NCI-H146 treated with DMSO at 0.1 percent for 48 hours (cell line): ENCODE measurements around the gene TMEM232.
"Not testable (repeated sequence)": the region's sequence is repeated elsewhere in the genome, so short reads cannot be mapped to it uniquely, and the experiment has no call there.

Experiments used
- DNase-seq: peaks from one replicate; lab custom pipeline; 2025; ENCODE audit not compliant: unreplicated experiment; lab: John Stamatoyannopoulos, UW

TMEM232 gene

GRCh38 chr5:110625376-110625999 lies 101.0 kb downstream of the TMEM232 start:
- no peak for DNase-seq

GRCh38 chr5:110623874-110624273 lies 102.6 kb downstream of the TMEM232 start:
- DNase-seq = no peak

GRCh38 chr5:110618941-110619340 lies 107.5 kb downstream of the TMEM232 start:
- no peak for DNase-seq

- no peak for DNase-seq
Observed at GRCh38 chr5:110616009-110616408, 110.5 kb downstream of the TMEM232 start.

GRCh38 chr5:110612794-110613247 lies 113.7 kb downstream of the TMEM232 start:
- DNase-seq = no peak

- DNase-seq = no peak
Observed at GRCh38 chr5:110611817-110612216, 114.7 kb downstream of the TMEM232 start.

- DNase-seq = no peak
Observed at GRCh38 chr5:110594866-110595265, 131.6 kb downstream of the TMEM232 start.

- DNase-seq = no peak
Observed at GRCh38 chr5:110590187-110590586, 136.3 kb downstream of the TMEM232 start.

- no peak for DNase-seq
Observed at GRCh38 chr5:110588286-110588980, 138.0 kb downstream of the TMEM232 start.

GRCh38 chr5:110580625-110581024 lies 145.8 kb downstream of the TMEM232 start:
- DNase-seq = no peak

GRCh38 chr5:110572729-110573128 lies 153.7 kb downstream of the TMEM232 start:
- DNase-seq = no peak

- no peak for DNase-seq
Observed at GRCh38 chr5:110562191-110562590, 164.3 kb downstream of the TMEM232 start.

GRCh38 chr5:110561510-110561909 lies 165.0 kb downstream of the TMEM232 start:
- no peak for DNase-seq

GRCh38 chr5:110549301-110549700 lies 177.2 kb downstream of the TMEM232 start:
- DNase-seq = no peak

- no peak for DNase-seq
Observed at GRCh38 chr5:110548171-110548570, 178.3 kb downstream of the TMEM232 start.

GRCh38 chr5:110547495-110547894 lies 179.0 kb downstream of the TMEM232 start:
- no peak for DNase-seq

GRCh38 chr5:110545716-110546115 lies 180.8 kb downstream of the TMEM232 start:
- no peak for DNase-seq

- DNase-seq = no peak
Observed at GRCh38 chr5:110544603-110545002, 181.9 kb downstream of the TMEM232 start.

GRCh38 chr5:110542949-110543348 lies 183.5 kb downstream of the TMEM232 start:
- DNase-seq = no peak

GRCh38 chr5:110536120-110537115 lies 190.1 kb downstream of the TMEM232 start:
- no peak for DNase-seq

GRCh38 chr5:110535146-110535545 lies 191.3 kb downstream of the TMEM232 start:
- DNase-seq = not testable (repeated sequence)
